IPS-11a (cell line): ENCODE data around the gene PHACTR1.
"Not testable (repeated sequence)": the region's sequence is repeated elsewhere in the genome, so short reads cannot be mapped to it uniquely, and the experiment has no call there.

Source experiments
- H3K4me3 ChIP-seq: one replicate; pipeline ENCODE4 v1.5.1; 2013; ENCODE audit warnings: low read depth, low read length, control low read depth

The PHACTR1 gene

GRCh38 chr6:12748815-12749521 lies 32.4 kb downstream of the PHACTR1 start:
- peak overlapping the region; percentile 81 for H3K4me3 ChIP-seq

DNA sequence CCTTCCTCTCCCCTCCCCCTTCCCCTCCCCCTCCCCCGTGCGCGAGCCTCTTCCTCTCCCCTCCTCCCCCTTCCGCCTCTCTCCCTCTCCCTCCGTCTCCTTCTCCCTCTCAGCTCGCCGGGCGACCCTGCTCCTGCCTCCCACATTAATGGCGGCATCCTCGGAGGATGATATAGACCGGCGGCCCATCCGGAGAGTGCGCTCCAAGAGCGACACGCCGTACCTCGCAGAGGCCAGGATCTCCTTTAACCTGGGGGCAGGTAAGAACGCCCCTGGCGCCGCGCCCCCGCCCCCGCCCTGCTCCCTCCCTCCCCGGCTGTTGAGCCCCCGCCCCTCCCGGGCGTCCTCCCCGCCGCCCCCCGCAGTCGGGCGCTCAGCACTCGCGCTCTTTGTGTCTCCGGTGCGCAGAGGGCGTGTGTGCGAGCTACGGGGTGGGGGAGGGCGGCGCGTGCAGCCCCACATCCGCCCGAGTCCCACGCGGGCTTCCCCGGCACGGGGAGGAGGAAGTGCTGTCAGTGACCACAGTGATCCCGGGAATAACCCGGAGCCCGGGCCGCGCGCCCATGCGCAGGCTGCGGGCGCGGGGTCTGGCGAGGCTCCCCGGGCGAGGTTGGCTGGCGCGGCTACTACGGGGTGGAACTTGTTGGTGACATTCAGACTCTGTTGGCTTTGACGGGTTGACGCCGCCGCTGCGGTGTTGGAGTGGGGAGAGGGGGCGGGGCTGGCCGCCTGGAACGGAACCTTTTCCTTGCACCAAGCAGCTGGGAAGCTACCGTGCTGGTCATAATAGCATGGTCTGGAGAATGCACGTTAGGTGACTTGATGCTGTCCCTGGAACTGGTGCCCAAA lies 33.2 kb downstream of the PHACTR1 start:
- H3K4me3 ChIP-seq = peak overlapping the region; percentile 55

- peak overlapping the region; percentile 55 for H3K4me3 ChIP-seq
These were observed 33.8 kb downstream of the PHACTR1 start for GRCh38 chr6:12750416-12750815.

DNA sequence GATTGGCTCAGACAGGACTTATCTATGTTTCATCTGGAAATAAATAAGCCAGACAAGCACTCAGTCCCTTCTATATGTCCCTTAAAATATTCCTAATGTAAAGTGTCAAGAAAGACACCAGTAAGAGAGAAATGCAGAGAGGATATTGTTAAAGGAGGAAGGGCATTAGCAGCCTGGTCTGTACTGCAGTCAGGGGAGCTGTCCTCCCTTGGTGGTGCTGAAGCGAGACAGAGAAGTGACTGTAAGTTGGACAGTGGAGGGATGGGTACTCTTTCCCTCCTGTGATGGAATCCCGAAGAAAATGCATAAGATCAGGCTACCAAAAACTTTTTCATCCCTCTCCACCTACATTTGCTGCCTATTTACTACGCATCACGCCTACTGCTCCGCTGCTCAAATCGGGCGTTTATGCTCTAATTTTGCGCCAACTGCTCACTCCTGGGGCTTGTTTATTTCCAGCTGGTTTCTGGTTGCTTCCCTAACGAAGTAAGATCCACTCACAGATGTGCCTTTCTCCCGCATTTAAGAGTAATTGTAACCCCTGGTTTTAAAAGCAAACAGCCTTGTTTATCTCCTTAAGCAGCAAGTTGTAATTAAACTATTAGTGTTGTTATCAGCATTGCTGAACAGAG lies 35.2 kb downstream of the PHACTR1 start:
- H3K4me3 ChIP-seq = no peak overlapping the region

DNA sequence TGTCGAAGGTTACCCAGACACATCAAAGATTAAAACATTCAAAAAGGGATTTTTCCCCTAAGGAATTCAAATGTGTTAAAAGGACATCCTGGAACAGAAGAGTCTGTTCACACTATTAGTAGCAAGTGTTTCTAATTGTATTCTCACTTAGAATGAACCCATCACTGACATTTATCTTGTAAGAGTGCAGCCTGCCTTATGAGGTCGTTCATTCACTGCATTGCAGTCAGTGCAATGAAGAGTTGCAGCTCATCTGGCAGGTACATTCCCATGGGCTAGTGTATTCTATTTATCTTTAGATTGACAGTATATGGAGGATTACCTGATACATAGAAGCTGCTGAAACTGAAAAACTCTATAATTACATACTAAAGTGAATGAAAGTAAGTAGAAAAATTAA lies 36.5 kb downstream of the PHACTR1 start:
- no peak overlapping the region for H3K4me3 ChIP-seq

GRCh38 chr6:12760226-12760625 lies 43.7 kb downstream of the PHACTR1 start:
- H3K4me3 ChIP-seq = no peak overlapping the region

GRCh38 chr6:12760911-12761310 lies 44.3 kb downstream of the PHACTR1 start:
- H3K4me3 ChIP-seq = no peak overlapping the region

DNA sequence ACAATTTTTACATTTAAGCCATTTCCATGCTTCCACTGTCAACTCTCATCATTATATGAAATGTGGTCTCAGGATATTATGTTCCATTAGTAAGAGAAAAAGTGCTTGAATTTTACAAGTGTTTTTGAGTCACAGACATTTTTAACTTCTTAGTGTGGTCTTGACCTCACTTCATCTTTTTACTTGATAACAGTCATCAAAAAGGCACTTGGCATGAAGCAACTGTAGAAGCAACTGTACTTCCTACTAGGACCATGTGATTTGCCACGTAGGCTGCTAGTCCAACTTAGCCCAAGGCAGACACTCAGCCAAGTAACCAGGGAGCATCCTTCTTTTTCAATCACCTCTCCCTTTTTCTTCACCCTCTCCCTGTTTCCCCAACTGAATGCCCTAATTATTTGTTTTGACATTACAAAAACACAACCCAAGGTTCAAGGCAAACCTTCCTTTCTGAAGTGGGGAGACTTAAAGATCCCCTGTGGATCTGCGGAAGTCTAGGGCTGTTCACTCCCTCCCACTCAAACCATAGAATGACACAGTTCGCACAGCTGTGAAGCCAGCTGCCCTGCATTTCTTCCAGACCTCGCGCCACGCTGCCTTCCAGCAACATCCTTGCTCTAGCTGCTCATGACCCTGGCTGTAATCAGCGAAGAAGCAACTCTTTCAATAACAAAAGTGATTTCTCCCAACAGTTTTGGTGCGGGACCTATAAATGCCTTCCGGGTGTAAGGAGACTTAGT lies 45.0 kb downstream of the PHACTR1 start:
- no peak overlapping the region for H3K4me3 ChIP-seq

DNA sequence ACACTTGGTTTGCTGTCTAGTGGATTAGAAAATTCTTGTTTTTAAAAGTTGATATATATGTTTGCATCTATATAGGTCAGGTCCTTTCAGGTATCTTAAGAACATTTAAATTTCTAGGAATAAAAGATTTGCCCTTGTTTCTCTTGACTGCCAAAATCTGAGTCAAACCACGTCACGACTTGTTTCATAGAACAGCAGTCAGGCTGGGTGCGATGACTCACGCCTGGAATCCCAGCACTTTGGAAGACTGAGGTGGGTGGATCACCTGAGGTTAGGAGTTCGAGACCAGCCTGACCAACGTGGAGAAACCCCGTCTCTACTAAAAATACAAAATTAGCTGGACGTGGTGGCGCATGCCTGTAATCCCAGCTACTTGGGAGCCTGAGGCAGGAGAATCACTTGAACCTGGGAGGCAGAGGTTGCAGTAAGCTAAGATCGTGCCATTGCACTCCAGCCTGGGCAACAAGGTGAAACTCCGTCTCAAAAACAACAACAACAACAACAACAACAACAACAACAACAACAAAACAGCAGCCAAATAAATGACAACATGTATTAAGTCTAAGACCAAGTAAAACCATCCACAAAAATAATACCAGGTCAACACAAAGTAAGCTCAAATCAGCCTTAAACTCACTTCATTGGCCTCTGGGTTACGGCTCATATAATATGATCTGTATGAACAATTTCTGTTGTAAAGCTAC lies 46.3 kb downstream of the PHACTR1 start:
- H3K4me3 ChIP-seq = not testable (repeated sequence)

DNA sequence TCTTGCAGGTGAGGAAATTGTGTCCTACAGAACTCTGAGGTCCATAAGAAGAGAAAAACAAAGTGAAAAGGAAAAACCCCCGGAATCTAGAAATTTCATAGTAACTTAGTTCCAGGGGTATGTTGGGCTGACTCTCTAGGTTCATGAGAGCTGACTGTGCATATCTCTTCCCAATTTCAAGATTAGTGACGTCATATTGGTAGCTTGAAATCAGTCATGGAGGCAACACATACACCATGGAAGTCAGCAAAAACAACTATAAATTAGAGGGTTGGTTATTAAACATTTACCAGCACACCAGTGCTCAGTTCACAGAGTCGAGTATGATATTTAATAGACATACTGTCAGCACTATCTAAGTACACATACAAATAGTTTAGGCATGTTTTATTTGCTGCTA lies 49.8 kb downstream of the PHACTR1 start:
- H3K4me3 ChIP-seq = no peak overlapping the region

GRCh38 chr6:12767016-12767415 lies 50.4 kb downstream of the PHACTR1 start:
- H3K4me3 ChIP-seq = no peak overlapping the region

- no peak overlapping the region for H3K4me3 ChIP-seq
These were observed 53.1 kb downstream of the PHACTR1 start for GRCh38 chr6:12769556-12770256.

- H3K4me3 ChIP-seq = no peak overlapping the region
These were observed 55.8 kb downstream of the PHACTR1 start for GRCh38 chr6:12772416-12772815.

DNA sequence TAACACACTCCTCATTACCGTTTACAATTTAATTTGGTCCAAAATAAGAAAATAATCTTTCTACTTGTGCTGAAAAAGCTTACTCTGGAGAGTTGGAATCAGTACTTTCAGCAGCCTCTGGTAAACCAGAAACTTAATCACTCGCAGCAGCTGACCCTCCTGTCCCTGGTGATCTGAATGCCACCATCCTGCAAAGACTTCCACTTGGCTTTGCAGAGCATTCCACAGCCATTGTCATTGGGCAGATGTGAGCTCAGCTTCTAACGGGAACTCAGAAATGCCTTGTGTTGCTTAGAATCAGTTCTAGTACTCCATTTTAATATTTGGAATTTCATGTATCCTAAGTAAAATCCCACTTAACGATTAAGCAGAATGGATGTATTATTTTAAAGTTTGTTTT lies 59.7 kb downstream of the PHACTR1 start:
- no peak overlapping the region for H3K4me3 ChIP-seq

DNA sequence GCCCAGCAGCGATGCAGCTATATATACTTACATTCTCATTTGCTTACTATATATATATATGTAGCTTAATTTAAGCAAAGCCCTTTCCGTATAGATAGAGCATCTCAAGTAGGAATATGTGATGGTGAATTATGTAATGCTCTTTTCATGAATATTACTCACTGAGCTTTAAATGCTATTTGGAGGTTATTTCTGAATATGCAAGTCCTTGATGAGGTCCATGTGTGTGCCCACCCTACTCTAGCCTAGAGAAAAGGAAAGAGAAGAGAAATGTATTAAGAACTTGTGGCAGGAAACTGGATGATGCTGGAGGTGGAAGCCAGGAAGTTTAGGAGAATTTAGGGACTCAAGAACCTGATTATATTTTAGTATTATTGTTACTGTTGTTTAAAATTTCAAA lies 63.2 kb downstream of the PHACTR1 start:
- no peak overlapping the region for H3K4me3 ChIP-seq

- H3K4me3 ChIP-seq = no peak overlapping the region
These were observed 65.6 kb downstream of the PHACTR1 start for GRCh38 chr6:12782136-12782535.

GRCh38 chr6:12785301-12785700 lies 68.7 kb downstream of the PHACTR1 start:
- H3K4me3 ChIP-seq = no peak overlapping the region

DNA sequence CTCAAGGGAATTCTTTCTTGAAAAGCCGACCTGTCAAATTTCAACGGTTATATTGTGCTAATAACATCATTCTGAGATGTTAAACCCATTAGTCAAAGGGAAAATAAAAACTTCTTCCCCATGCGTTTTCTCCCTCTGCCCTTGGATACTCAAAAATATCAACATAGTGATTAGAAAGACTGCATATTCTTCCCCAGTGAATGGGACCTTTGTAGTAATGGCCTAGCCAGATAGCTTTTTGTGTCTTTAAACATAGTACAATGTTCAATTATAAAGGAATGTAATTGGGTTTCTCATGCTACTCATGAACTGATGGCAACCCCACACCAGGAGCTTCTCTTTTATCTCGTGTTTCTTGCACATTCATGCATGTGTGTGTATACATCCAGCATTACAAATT lies 69.4 kb downstream of the PHACTR1 start:
- no peak overlapping the region for H3K4me3 ChIP-seq

GRCh38 chr6:12791371-12791770 lies 74.8 kb downstream of the PHACTR1 start:
- no peak overlapping the region for H3K4me3 ChIP-seq

DNA sequence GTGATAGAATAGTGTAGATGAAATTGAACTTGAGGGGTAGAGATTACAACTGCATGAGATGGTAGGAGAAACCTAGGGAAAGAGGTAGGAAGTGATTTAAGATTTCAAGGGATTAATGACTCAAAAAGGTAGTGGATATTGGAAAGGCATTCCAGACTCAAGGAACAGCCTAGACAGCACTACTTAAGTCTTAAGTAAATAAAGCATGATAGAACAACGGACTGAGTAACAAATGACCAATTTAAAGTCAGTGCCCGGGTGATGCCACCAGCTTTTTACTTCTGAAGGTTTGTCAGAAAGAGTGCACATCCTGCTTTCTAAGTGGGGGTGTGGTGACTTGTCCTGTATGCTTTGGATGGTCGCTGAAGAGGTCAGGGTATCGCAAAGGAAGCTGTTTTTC lies 81.8 kb downstream of the PHACTR1 start:
- no peak overlapping the region for H3K4me3 ChIP-seq
